Gastroesophageal sphincter (tissue), 4 donors: ENCODE results near the gene TEX22. TPM values are rescaled to one million over a fixed set of nuclear protein-coding genes. Genes with fewer than 3 reads are reported as not detected.

Experiments
- ATAC-seq: fragments of 150-250 bp; one replicate; pipeline ENCODE4 v1.9.1; 2016; ENCODE audit warnings: mild to moderate bottlenecking, moderate library complexity
- H3K27ac ChIP-seq, 4 donors: fragments of 200-600 bp; sonication (generic) in 3 of 4; 1 replicate in 3 of 4; 2 replicates in 1 of 4; pipeline ENCODE4 v1.5.1; 2016 to 2019
- H3K27me3 ChIP-seq: fragments of 200-600 bp; sonication (generic); one replicate; pipeline ENCODE4 v1.5.1; 2019
- H3K36me3 ChIP-seq, 2 donors: fragments of 200-600 bp; sonication (generic); one replicate each; pipeline ENCODE4 v1.5.1; 2019; ENCODE audit warnings: control low read depth in 1 of 2
- H3K4me1 ChIP-seq, 3 donors: fragments of 200-600 bp; sonication (generic); 1 replicate in 2 of 3; 2 replicates in 1 of 3; pipeline ENCODE4 v1.5.1; 2016 to 2019; ENCODE audit warnings: control low read depth in 2 of 3
- H3K4me3 ChIP-seq, 2 donors: fragments of 200-600 bp; sonication (generic); one replicate each; pipeline ENCODE4 v1.5.1; 2019; ENCODE audit warnings: mild to moderate bottlenecking in 1 of 2, moderate library complexity in 1 of 2
- H3K9me3 ChIP-seq, 3 donors: fragments of 200-600 bp; sonication (generic); one replicate each; pipeline ENCODE4 v1.5.1; 2017 to 2019; ENCODE audit warnings: control low read depth in 2 of 3
- CTCF ChIP-seq, 4 experiments: fragments of 200-600 bp in 2 of 4; fragments of 450-650 bp in 2 of 4; sonication (generic) in 1 of 4; IDR thresholded peaks; one replicate each; pipeline ENCODE4 v1.5.1; 2017 to 2019; ENCODE audit warnings: antibody characterized with exemption in 4 of 4, mild to moderate bottlenecking in 2 of 4, moderate library complexity in 2 of 4
- EP300 ChIP-seq: sonication (generic); formaldehyde crosslinking; IDR thresholded peaks from one replicate; pipeline ENCODE4 v1.6.1; 2017; ENCODE audit warnings: antibody characterized with exemption, mild to moderate bottlenecking
- POLR2A ChIP-seq, 2 donors: fragments of 450-650 bp; IDR thresholded peaks; one replicate each; pipeline ENCODE4 v1.6.1; 2017; ENCODE audit warnings: antibody characterized with exemption in 2 of 2, mild to moderate bottlenecking in 2 of 2, moderate library complexity in 1 of 2
- POLR2AphosphoS5 ChIP-seq: sonication (generic); formaldehyde crosslinking; IDR thresholded peaks from one replicate; pipeline ENCODE4 v1.6.1; 2017; ENCODE audit warnings: antibody characterized with exemption
- WGBS, 2 donors: methylation state at CpG; one replicate each; pipeline ENCODE4 v1.1.5; 2018; ENCODE audit warnings: low coverage in 1 of 2; 5-methylcytosine and 5-hydroxymethylcytosine counted together
- total RNA-seq, 4 donors: library from RNA; depleted of rRNA; stranded (reverse); fragments of >200 nt; gene quantifications; one replicate each; pipeline ENCODE4 v1.1.0, GENCODE V29; 2016

TEX22 gene
- total RNA-seq, 4 donors from 2014 or later, result 0.42 TPM; not detected in 3

GRCh38 chr14:105409364-105409763 lies 11.0 kb downstream of the TEX22 start:
- Histone ChIP-seq H3K27me3 (peaks cover 41% of the 10 kb centered on the region), H3K27ac (no peak overlapping the region), H3K4me1 (peaks cover 0 to 19% (median 8%) of the 10 kb centered on the region in 3 donors), H3K9me3 (peaks cover 0 to 2% (median 0%) of the 10 kb centered on the region in 3 donors), H3K4me3 (no peak overlapping the region), H3K36me3 (no peaks in the 10 kb centered on the region)
- no peak for ATAC-seq
- WGBS, 2 donors, result 100% methylated on average over 1 to 3 of the region's 3 CpGs
- no peak for TF ChIP-seq POLR2AphosphoS5
- no peak for TF ChIP-seq POLR2A (IDR thresholded peaks at IDR 0.05)
- no peak for TF ChIP-seq EP300
- no peak for TF ChIP-seq CTCF (IDR thresholded peaks at IDR 0.05)

DNA sequence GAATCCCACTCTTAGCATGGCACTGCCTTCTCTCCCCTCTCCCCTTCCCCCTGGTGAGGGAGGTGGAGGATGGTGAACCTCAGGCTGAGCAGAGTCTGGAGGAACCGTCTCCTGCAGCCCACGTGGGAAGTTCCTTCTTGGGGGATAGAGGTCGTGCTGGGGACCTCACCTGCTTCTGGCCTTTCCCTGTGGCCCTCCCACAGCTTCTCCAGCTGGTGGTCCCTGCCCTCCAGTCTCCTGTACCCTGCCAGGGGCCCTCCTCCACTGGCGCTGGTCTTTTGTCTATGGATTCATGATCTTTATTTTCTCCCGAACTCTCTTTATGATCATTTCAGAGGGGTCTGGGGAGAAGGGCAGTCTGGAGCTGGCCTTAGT lies 12.3 kb downstream of the TEX22 start:
- peaks cover 41% of the 10 kb centered on the region for H3K27me3 ChIP-seq
- H3K9me3 ChIP-seq, result no peaks in the 10 kb centered on the region
- H3K36me3 ChIP-seq, result no peaks in the 10 kb centered on the region
- TF ChIP-seq EP300, result no peak
- no peak for TF ChIP-seq CTCF (IDR thresholded peaks at IDR 0.05)
- no peak for TF ChIP-seq POLR2A (IDR thresholded peaks at IDR 0.05)
- no peak for TF ChIP-seq POLR2AphosphoS5
- H3K4me3 ChIP-seq, result no peak overlapping the region
- no peak overlapping the region for H3K27ac ChIP-seq
- WGBS, 2 donors, result 39% methylated on average over 5 of the region's 5 CpGs; no CpG with 5 or more reads in 1 of the 2 donors
- no peak for ATAC-seq
- peaks cover 0 to 31% (median 11%) of the 10 kb centered on the region in 3 donors for H3K4me1 ChIP-seq

DNA sequence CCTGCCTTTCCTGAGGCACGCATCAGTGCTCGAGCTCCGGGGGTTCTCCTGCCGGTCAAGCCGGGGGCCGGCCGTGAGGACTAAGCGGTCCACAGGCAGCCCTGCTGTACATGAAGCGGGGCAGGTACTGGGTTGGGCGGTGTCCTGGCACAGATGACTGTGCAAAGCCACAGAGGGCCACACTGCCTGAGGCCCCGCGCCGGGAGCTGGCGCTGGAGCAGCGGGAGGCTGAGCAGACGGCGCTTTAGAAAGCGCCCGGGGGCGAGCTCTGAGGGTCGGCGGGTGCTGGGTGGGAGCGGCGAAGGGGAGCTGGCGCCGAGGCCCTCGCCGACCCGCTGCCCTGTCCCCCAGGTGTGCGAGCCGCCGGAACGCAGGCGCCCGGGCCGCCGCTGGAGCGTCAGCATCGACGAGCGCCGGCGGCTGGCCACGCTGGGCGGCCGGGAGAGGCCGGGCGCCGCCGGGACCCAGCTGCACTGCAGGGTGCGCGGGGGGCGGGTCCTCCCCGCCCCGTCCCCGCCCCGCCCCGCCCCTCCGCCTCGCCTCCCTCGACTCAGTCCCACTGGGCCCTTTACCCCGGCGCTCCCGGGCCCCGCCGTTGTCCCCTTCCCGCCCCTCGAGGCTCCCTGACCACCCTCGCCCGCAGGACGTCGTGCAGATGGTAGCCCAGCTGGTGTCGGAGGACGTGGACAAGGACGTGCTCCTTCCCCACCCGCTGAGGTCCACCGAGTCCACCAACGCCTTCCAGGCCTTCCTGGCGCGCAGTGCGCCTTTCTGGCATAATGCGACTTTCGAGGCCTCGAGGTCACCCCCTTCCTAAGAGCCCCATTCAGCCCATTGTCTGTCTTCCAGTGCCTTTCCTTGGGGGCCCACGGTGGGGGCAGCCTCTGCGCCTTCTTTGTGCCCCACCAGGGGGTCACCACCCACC lies 12.9 kb downstream of the TEX22 start:
- H3K4me3 ChIP-seq, result peak overlapping the region in 1 of 2 donors; percentile 44
- peak; percentile 70 for ATAC-seq
- WGBS, 2 donors, result 2% methylated on average over 10 of the region's 86 CpGs; no CpG with 5 or more reads in 1 of the 2 donors

GRCh38 chr14:105411985-105412770 lies 13.8 kb downstream of the TEX22 start:
- Histone ChIP-seq H3K4me3 (no peak overlapping the region), H3K36me3 (no peaks in the 10 kb centered on the region), H3K27ac (no peak overlapping the region), H3K9me3 (no peaks in the 10 kb centered on the region), H3K27me3 (peaks cover 41% of the 10 kb centered on the region), H3K4me1 (peaks cover 0 to 37% (median 11%) of the 10 kb centered on the region in 3 donors)
- TF ChIP-seq POLR2AphosphoS5 (no peak), CTCF (IDR thresholded peaks at IDR 0.05) (no peak), POLR2A (IDR thresholded peaks at IDR 0.05) (no peak), EP300 (no peak)
- WGBS, 2 donors, result 80% methylated on average over 5 of the region's 17 CpGs; no CpG with 5 or more reads in 1 of the 2 donors
- no peak for ATAC-seq

More for the DNA sequence above, 12.9 kb downstream of the TEX22 start:
- H3K36me3 ChIP-seq, result no peaks in the 10 kb centered on the region
- no peak for TF ChIP-seq CTCF (IDR thresholded peaks at IDR 0.05)
- TF ChIP-seq EP300, result no peak
- TF ChIP-seq POLR2A (IDR thresholded peaks at IDR 0.05), result no peak
- H3K4me1 ChIP-seq, result peaks cover 0 to 37% (median 11%) of the 10 kb centered on the region in 3 donors
- H3K9me3 ChIP-seq, result no peaks in the 10 kb centered on the region
- no peak overlapping the region for H3K27ac ChIP-seq
- peaks cover 41% of the 10 kb centered on the region for H3K27me3 ChIP-seq
